D721Med (cell line): ENCODE results near the gene DHX34.
A peak's percentile ranks its signal among the peaks of the same experiment; 100 is the strongest.
"Not testable (repeated sequence)": the region's sequence is repeated elsewhere in the genome, so short reads cannot be mapped to it uniquely, and the experiment has no call there.

Experiments
- DNase-seq: peaks from one replicate; pipeline ENCODE4 v3.0.0; 2011; ENCODE audit warnings: low spot score; ENCODE audit not compliant: insufficient read length
- FAIRE-seq: peaks from 2 replicates; lab custom pipeline; 2011; peaks lifted over from hg19 to GRCh38; lab: Jason Lieb, UNC
- TF ChIP-seq, protein P1 (sequence below): IDR thresholded peaks from 2 replicates; pipeline ENCODE4 v1.5.1; 2012; ENCODE audit warnings: mild to moderate bottlenecking, control low read depth; ENCODE audit not compliant: insufficient read depth; ENCODE audit errors: missing control alignments

The DHX34 gene

DNA sequence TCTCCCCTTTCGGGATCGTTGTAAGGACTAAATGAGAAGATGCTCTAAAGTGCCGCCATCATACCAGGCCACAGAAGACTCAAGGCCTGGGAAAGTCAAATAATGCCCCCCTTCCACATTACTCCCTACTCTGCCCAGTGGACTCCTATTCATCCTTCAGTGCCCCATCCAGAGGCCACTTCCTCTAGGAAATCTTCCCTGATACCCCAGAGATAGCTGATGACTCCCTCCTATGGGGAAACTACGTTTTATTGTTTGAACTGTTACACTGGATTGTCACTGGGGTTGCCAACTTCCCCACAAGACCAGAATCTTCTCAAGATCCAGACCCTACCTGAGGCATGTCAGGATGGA, 56.1 kb downstream of the DHX34 start:
- FAIRE-seq (no peak), DNase-seq (peak; percentile 1)
- TF ChIP-seq, protein P1, sequence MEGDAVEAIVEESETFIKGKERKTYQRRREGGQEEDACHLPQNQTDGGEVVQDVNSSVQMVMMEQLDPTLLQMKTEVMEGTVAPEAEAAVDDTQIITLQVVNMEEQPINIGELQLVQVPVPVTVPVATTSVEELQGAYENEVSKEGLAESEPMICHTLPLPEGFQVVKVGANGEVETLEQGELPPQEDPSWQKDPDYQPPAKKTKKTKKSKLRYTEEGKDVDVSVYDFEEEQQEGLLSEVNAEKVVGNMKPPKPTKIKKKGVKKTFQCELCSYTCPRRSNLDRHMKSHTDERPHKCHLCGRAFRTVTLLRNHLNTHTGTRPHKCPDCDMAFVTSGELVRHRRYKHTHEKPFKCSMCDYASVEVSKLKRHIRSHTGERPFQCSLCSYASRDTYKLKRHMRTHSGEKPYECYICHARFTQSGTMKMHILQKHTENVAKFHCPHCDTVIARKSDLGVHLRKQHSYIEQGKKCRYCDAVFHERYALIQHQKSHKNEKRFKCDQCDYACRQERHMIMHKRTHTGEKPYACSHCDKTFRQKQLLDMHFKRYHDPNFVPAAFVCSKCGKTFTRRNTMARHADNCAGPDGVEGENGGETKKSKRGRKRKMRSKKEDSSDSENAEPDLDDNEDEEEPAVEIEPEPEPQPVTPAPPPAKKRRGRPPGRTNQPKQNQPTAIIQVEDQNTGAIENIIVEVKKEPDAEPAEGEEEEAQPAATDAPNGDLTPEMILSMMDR: no peak

DNA sequence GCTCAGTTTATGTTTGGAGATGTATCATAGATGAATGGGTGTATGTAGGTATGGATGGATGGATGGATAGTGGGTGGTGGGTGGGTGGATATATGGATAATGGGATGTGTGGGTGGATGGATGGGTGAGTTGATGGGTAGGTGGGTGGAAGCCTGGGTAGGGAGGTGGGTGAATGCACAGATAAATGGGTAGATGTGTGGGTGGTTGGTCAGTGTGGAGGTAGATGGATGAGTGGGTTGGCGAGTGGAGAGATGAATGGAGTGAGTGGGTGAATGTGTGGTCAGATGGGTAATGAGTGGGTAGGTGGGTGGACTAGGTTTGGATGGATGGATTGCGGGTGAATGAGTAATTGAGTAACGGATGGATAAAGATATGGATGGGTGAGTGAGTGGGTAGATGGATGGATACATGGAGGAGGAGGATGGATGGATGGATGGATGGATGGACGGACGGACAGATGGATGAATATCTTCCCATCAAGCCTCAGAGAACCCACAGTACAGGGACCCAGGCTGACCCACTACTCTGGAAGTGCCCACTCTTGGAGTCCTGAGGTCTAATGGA, 56.8 kb downstream of the DHX34 start:
- peak; percentile 4 for DNase-seq
- no peak for FAIRE-seq
- TF ChIP-seq, protein P1: no peak

DNA sequence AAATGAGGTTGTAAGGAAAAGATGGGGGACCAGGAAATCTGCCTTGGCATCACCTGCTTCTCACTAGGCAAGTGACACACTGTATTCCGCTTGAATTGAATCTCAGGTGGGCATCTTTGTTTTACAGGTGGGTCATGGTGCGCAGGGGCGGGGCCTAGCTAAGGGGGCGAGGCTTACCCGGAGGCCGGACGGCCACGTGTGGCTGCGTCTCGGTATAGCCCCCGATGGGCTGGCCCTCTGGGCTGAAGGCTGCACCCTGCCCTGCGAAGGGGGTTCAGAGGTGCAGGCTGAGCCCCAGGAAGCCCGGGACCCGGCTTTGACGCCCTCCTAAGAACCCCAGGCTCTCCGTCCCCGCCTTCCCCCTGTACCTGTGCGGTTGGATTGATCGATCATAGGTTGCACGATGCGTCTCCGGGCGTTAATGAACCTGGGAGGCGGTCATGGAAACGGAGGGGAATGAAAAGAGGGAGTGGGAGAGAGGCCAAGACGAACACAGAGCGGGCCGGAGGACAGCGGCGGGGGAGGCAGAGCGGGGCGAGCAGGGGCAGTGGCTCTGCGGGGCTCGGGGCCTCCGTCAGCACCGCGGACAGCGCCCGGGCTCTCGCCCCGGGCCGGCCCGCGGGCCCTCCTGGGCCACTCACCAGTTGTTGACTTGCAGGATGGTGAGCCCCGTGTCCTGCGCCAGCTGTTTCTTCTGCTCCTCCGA, 57.7 kb downstream of the DHX34 start:
- TF ChIP-seq, protein P1: no peak
- no peak for FAIRE-seq
- peak; percentile 10 for DNase-seq

DNA sequence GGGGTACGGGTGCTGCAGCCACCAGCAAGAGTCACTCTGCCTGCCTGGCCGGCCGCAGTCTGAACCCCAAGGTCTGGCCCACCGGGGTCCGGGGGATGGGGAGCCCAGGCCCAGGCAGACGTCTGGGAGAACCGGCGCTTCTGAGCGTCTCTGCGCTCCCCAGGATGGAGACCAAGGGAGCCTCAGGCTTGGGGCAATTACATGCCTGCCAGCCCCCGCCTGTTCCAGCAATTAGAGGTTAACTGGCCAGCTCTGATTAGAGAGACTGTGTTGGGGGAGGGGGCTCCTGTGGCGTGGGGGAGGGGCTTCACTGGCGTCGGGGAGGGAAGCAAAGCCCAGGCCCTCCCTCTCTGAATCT, 58.3 kb downstream of the DHX34 start:
- TF ChIP-seq, protein P1: no peak
- DNase-seq: peak; percentile 12
- FAIRE-seq: no peak

DNA sequence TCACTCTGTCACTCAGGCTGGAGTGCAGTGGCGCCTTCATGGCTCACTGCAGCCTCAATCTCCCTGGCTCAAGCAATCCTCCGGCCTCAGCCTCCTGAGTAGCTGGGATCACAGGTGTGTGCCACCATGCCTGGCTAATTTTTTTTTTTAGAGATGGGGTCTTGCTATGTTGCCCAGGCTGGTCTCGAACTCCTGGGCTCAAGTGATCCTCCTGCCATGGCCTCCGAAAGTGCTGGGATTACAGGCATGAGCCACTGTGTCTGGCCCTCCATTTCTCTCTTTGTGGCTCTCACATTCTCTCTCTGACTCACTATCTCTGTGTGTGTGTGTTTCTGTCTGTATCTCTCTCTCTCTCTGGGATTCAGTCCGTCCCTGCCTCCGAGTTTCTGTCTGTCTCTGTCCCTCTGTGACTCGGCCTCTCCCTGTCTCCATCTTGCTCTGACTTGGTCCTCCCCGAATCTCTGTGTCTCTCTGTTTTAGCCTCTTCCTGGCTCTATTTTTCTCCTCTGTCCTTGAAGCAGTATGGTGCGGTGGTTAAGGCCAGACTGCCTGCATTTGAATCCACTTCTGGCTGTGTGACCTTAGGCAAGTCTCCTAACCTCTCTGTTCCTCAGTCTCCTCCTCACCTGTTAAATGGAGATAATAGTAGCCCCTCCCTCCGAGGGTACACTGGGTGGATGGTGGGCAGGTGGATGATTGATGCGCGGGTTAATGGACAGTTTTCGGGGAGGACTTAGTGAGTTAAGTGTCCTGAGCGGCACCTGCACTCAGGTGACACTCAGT, 59.2 kb downstream of the DHX34 start:
- TF ChIP-seq, protein P1: no peak
- no peak for FAIRE-seq
- DNase-seq: no peak

DNA sequence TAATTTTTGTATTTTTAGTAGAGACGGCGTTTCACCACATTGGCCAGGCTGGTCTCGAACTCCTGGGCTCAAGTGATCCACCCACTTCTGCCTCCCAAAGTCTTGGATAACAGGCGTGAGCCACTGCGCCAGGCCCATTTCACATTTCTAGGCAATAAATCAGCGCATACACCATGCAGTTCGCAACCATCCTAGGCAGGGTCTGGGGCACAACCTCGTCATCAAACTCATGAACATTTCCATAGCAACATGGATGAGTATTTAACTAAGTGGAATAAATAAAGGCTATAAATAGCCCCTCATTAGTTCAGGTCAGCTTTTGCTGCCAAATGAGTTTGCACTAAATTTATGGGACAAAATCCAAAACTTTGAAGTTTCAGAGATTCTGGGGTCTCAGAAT, 62.0 kb downstream of the DHX34 start:
- TF ChIP-seq, protein P1: no peak
- DNase-seq (no peak), FAIRE-seq (no peak)

DNA sequence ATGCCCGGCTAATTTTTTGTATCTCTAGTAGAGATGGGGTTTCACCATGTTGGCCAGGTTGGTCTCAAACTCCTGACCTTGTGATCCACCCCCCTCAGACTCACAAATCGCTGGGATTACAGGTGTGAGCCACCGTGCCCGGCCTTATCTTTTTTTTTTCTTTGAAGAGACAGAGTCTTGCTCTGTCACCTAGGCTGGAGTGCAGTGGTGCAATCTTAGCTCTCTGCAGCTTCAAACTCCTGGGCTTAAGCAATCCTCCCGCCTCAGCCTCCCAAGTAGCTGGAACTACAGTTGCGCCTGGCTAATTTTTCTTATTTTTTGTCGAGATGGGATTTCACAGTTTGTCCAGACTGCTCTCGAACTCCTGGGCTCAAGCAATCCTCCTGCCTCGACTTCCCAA, 62.6 kb downstream of the DHX34 start:
- not testable (repeated sequence) for FAIRE-seq, DNase-seq
